Measurements from ENCODE around the gene ZMIZ1. TPM values are rescaled to one million over a fixed set of nuclear protein-coding genes. Genes with fewer than 3 reads are reported as not detected.

Gene ZMIZ1
- total RNA-seq, 1 experiment from 2014 or later, result 28.4 TPM

DNA sequence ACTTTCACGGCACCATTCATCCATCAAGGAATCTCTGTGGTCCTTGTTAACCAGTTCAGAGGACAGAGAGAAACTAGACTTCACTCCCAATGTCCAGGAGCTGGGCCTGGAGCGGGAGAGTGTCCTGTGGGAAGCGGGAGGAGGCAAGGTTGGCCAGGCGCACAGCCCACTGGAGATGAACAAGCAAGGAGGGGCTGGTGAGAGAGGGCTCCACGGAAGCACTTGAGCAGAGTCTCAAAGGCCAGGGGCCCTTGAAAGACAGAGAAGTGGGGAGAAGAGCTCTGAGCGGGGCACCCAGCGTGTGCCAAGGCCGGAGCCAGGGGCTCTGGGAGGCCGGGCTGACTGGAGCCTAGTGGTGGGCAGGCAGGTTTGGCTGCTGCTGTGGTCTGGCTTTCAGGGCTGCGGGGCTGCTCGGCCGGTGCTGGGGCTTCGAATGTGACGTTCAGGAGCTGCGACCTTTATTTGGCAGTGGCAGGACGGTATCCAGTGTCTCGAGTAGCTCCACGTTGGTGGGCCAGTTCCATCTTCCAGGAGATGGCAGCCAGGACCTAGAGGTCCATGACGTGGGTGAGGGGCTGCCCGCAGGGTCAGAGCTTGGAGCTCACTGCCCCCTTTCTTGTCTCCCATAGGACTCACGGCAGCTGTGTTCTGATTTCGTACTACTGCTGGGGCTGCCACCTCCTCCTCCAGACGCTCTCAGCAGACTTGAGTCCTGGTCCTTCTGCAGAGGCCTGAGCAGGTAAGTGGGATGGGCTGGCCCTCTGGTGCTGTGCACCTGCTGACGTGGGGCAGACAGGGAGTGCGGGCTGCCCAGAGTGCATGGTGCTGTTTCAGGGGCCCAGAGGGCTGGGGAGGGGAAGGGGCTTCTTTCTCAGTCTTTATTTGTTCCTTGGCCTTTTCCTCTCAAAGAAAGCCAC, 49.8 kb downstream of the ZMIZ1 start:
- Histone ChIP-seq H3K4me3 (replicated peaks in 1 of 2; ENCODE audit: low read depth in 1 of 2, low read length in 2 of 2) (no peak overlapping the region), H3K4me2 (ENCODE audit: low read length) (no peak overlapping the region), H3K36me3 (ENCODE audit: control insufficient read depth in 1 of 2, insufficient read depth in 2 of 2, low read length in 2 of 2) (no peaks in the 10 kb centered on the region), H3K27ac (ENCODE audit: low read depth, low read length) (no peak overlapping the region), H2AFZ (ENCODE audit: low read depth, low read length, poor library complexity, severe bottlenecking) (no peak overlapping the region), H3K79me2 (ENCODE audit: insufficient read depth, low read length) (0 out of 2 replicates have a peak, but pooled peaks cover 10% of the 10 kb centered on the region), H3K9me3 (ENCODE audit: control insufficient read depth in 1 of 2, insufficient read depth in 1 of 2, low read depth in 1 of 2, low read length in 2 of 2) (no peaks in the 10 kb centered on the region), H3K27me3 (ENCODE audit: insufficient read depth, low read length) (no peaks in the 10 kb centered on the region), H3K9ac (ENCODE audit: low read length) (no peak overlapping the region), H4K20me1 (ENCODE audit: insufficient read depth) (no peaks in the 10 kb centered on the region), H3K9me2 (ENCODE audit: insufficient read depth) (no peaks in the 10 kb centered on the region), H3K4me1 (ENCODE audit: control insufficient read depth in 1 of 2, insufficient read depth in 2 of 2, low read length in 2 of 2) (peaks cover 0 to 8% of the 10 kb centered on the region in 2 experiments; a peak in 1 of 4 replicates)
- TF ChIP-seq CEBPB (IDR thresholded peaks at IDR 0.05; ENCODE audit: low read depth) (no peak), SIN3A (IDR thresholded peaks at IDR 0.05; ENCODE audit: low read depth) (no peak), EGR1 (IDR thresholded peaks at IDR 0.05; ENCODE audit: low read depth) (no peak), YY1 (IDR thresholded peaks at IDR 0.05; ENCODE audit: extremely low read depth, insufficient replicate concordance, low read depth, low read length) (no peak), POLR2AphosphoS5 (IDR thresholded peaks at IDR 0.05; ENCODE audit: low read depth, low read length) (no peak), CBX3 (IDR thresholded peaks at IDR 0.05; ENCODE audit: low read depth) (no peak), ZFX (IDR thresholded peaks at IDR 0.05) (no peak), FOSL1 (IDR thresholded peaks at IDR 0.05; ENCODE audit: low read depth) (no peak), ELF1 (IDR thresholded peaks at IDR 0.05; ENCODE audit: borderline replicate concordance, low read depth) (no peak)
- TF ChIP-seq, protein P1, sequence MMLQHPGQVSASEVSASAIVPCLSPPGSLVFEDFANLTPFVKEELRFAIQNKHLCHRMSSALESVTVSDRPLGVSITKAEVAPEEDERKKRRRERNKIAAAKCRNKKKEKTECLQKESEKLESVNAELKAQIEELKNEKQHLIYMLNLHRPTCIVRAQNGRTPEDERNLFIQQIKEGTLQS (IDR thresholded peaks at IDR 0.05), result no peak
- POLR2A ChIA-PET, result no interaction called here
- CTCF ChIA-PET, result no interaction called here
- ATAC-seq (no peak), DNase-seq (ENCODE audit: low read depth, low spot score) (no peak)
- RAD21 ChIA-PET (ENCODE audit: low non-redundant PET in 1 of 2, low total read pairs in 2 of 2, uncharacterized antibody in 2 of 2, unreplicated experiment in 2 of 2), result no interaction called here
- intact Hi-C loops (cut with micrococcal nuclease), result no loop called here
- BruUV-seq (replicated peaks), result no TSS peak

DNA sequence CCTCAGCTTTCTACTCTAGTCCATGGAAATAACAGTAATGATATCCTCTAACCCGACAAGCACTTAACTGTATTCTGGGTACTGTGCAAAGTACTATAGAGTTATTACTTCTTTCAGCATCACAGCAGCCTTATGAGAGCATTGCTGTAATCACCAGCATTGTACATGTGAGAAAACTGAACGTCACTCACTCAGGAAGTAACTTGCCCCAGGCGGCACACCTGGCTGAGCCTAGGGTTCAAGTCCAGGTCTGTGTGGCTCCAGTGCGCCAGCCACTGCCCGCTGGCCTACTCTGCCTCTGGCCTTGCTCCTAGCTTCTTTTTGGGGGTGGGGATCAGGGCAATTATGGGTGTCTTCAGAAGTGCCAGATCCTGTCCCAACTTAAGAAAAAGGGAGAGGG, 50.5 kb downstream of the ZMIZ1 start:
- H3K9me2 ChIP-seq (ENCODE audit: insufficient read depth), result no peaks in the 10 kb centered on the region
- DNase-seq (ENCODE audit: low read depth, low spot score), result no peak
- H3K27ac ChIP-seq (ENCODE audit: low read depth, low read length), result no peak overlapping the region
- TF ChIP-seq POLR2AphosphoS5 (IDR thresholded peaks at IDR 0.05; ENCODE audit: low read depth, low read length), result no peak
- TF ChIP-seq, protein P2, sequence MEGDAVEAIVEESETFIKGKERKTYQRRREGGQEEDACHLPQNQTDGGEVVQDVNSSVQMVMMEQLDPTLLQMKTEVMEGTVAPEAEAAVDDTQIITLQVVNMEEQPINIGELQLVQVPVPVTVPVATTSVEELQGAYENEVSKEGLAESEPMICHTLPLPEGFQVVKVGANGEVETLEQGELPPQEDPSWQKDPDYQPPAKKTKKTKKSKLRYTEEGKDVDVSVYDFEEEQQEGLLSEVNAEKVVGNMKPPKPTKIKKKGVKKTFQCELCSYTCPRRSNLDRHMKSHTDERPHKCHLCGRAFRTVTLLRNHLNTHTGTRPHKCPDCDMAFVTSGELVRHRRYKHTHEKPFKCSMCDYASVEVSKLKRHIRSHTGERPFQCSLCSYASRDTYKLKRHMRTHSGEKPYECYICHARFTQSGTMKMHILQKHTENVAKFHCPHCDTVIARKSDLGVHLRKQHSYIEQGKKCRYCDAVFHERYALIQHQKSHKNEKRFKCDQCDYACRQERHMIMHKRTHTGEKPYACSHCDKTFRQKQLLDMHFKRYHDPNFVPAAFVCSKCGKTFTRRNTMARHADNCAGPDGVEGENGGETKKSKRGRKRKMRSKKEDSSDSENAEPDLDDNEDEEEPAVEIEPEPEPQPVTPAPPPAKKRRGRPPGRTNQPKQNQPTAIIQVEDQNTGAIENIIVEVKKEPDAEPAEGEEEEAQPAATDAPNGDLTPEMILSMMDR (IDR thresholded peaks at IDR 0.05 in 2 of 3, conservative IDR thresholded peaks at IDR 0.05 in 1 of 3; ENCODE audit: borderline replicate concordance in 1 of 3, insufficient read depth in 1 of 3, low read depth in 2 of 3, low read length in 2 of 3), result no peak
- H3K4me2 ChIP-seq (ENCODE audit: low read length), result no peak overlapping the region
- ChIA-PET POLR2A (no interaction called here), RAD21 (ENCODE audit: low non-redundant PET in 1 of 2, low total read pairs in 2 of 2, uncharacterized antibody in 2 of 2, unreplicated experiment in 2 of 2) (no interaction called here), CTCF (no interaction called here)
- intact Hi-C loops (cut with micrococcal nuclease), result no loop called here
- no peak overlapping the region for H3K9ac ChIP-seq (ENCODE audit: low read length)
- BruUV-seq (replicated peaks), result no TSS peak
- H3K4me3 ChIP-seq (replicated peaks in 1 of 2; ENCODE audit: low read depth in 1 of 2, low read length in 2 of 2), result no peak overlapping the region
- H3K9me3 ChIP-seq (ENCODE audit: control insufficient read depth in 1 of 2, insufficient read depth in 1 of 2, low read depth in 1 of 2, low read length in 2 of 2), result no peaks in the 10 kb centered on the region
- no peaks in the 10 kb centered on the region for H4K20me1 ChIP-seq (ENCODE audit: insufficient read depth)
- H3K27me3 ChIP-seq (ENCODE audit: insufficient read depth, low read length), result no peaks in the 10 kb centered on the region
- H2AFZ ChIP-seq (ENCODE audit: low read depth, low read length, poor library complexity, severe bottlenecking), result no peak overlapping the region
- ATAC-seq, result no peak
- H3K79me2 ChIP-seq (ENCODE audit: insufficient read depth, low read length), result 0 out of 2 replicates have a peak, but pooled peaks cover 8% of the 10 kb centered on the region
- H3K36me3 ChIP-seq (ENCODE audit: control insufficient read depth in 1 of 2, insufficient read depth in 2 of 2, low read length in 2 of 2), result no peaks in the 10 kb centered on the region
- H3K4me1 ChIP-seq (ENCODE audit: control insufficient read depth in 1 of 2, insufficient read depth in 2 of 2, low read length in 2 of 2), result peaks cover 0 to 7% of the 10 kb centered on the region in 2 experiments; a peak in 1 of 4 replicates
